OCI-LY1 (cell line): ENCODE data around the gene KIZ.

Source experiments
- H2AFZ ChIP-seq: fragments of 200-600 bp; sonication (generic), shearing (Covaris generic); 2 replicates; pipeline ENCODE4 v1.6.0; 2014; ENCODE audit warnings: antibody characterized with exemption, mild to moderate bottlenecking, low read length
- H3F3A ChIP-seq: fragments of 200-600 bp; sonication (generic), shearing (Covaris generic); 2 replicates; pipeline ENCODE4 v1.6.0; 2014; ENCODE audit warnings: mild to moderate bottlenecking, antibody characterized with exemption, low read length, moderate library complexity; ENCODE audit not compliant: insufficient read depth
- H3K27ac ChIP-seq: fragments of 200-600 bp; sonication (generic); 2 replicates; pipeline ENCODE4 v1.5.1; 2014; ENCODE audit warnings: low read length, mixed run types, mild to moderate bottlenecking, low read depth; ENCODE audit not compliant: poor library complexity, severe bottlenecking
- H3K27me3 ChIP-seq: fragments of 200-600 bp; sonication (generic); 2 replicates; pipeline ENCODE4 v1.6.0; 2014; ENCODE audit warnings: antibody characterized with exemption, mild to moderate bottlenecking, low read length, moderate library complexity; ENCODE audit not compliant: insufficient read depth
- H3K36me3 ChIP-seq: fragments of 200-600 bp; sonication (generic); 2 replicates; pipeline ENCODE4 v1.6.1; 2014; ENCODE audit warnings: mild to moderate bottlenecking, antibody characterized with exemption, low read length, moderate library complexity, mixed read lengths; ENCODE audit not compliant: insufficient read depth
- H3K4me1 ChIP-seq: fragments of 200-600 bp; sonication (generic); 2 replicates; pipeline ENCODE4 v1.5.1; 2014; ENCODE audit warnings: mild to moderate bottlenecking, low read length, moderate library complexity; ENCODE audit not compliant: insufficient read depth, severe bottlenecking
- H3K4me2 ChIP-seq: fragments of 200-600 bp; sonication (generic), shearing (Covaris generic); 2 replicates; pipeline ENCODE4 v1.6.1; 2014; ENCODE audit warnings: low read length
- H3K4me3 ChIP-seq: fragments of 200-600 bp; sonication (generic); 2 replicates; pipeline ENCODE4 v1.5.1; 2014; ENCODE audit warnings: low read length, low read depth, mild to moderate bottlenecking, mixed read lengths; ENCODE audit not compliant: poor library complexity, severe bottlenecking
- H3K79me2 ChIP-seq: fragments of 200-600 bp; shearing (Covaris generic); 2 replicates; pipeline ENCODE4 v1.6.1; 2016; ENCODE audit warnings: mixed run types, low read length, mixed read lengths; ENCODE audit not compliant: insufficient read depth
- H3K9ac ChIP-seq: fragments of 200-600 bp; sonication (generic), shearing (Covaris generic); 2 replicates; pipeline ENCODE4 v1.6.1; 2014; ENCODE audit warnings: mild to moderate bottlenecking, low read length, mixed read lengths
- H3K9me2 ChIP-seq: fragments of 200-600 bp; sonication (generic), shearing (Covaris generic); 2 replicates; pipeline ENCODE4 v1.6.1; 2014; ENCODE audit warnings: low read depth, mild to moderate bottlenecking, low read length, mixed read lengths
- H3K9me3 ChIP-seq: fragments of 200-600 bp; shearing (Covaris generic); 2 replicates; pipeline ENCODE4 v1.6.1; 2014; ENCODE audit warnings: low read length, mixed read lengths
- H4K20me1 ChIP-seq: fragments of 200-600 bp; sonication (generic), shearing (Covaris generic); 2 replicates; pipeline ENCODE4 v1.6.0; 2016; ENCODE audit warnings: mild to moderate bottlenecking, low read length; ENCODE audit not compliant: insufficient read depth
- EZH2 ChIP-seq: fragments of 200-600 bp; sonication (generic), shearing (Covaris generic); IDR thresholded peaks from 2 replicates; pipeline ENCODE4 v1.8.0; 2017; ENCODE audit warnings: borderline replicate concordance, mixed run types, mild to moderate bottlenecking, antibody characterized with exemption, low read length, moderate library complexity, mixed read lengths
- TF ChIP-seq, protein P1 (sequence below): fragments of 200-600 bp; sonication (generic), shearing (Covaris generic); IDR thresholded peaks from 2 replicates; pipeline ENCODE4 v1.5.1; 2017; ENCODE audit warnings: mild to moderate bottlenecking, antibody characterized with exemption, low read length, moderate library complexity, mixed read lengths

Gene KIZ

DNA sequence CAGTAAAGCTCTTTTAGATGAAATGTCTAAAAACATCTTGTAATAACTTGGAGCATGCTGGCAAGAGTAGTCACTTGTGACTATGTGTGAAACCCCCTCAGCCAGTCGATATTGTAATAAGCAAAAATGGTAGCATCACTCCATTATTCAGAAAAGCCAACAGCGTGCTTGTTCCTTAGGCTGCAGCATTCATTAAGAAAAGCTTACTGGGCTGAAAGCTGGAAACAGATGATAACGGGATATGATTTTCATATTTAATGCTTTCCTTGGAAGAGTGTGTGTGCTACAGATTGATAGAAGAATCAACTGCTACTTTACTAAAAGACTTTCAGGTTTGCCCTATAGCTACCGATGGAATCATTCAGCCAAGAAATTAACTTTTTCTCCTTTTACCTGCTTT, 20.3 kb downstream of the KIZ start:
- peaks cover 17% of the 10 kb centered on the region; the same call in 1 of the 2 replicates for H3K36me3 ChIP-seq
- no peaks in the 10 kb centered on the region for H4K20me1 ChIP-seq
- no peaks in the 10 kb centered on the region for H3K9me3 ChIP-seq
- TF ChIP-seq, protein P1, sequence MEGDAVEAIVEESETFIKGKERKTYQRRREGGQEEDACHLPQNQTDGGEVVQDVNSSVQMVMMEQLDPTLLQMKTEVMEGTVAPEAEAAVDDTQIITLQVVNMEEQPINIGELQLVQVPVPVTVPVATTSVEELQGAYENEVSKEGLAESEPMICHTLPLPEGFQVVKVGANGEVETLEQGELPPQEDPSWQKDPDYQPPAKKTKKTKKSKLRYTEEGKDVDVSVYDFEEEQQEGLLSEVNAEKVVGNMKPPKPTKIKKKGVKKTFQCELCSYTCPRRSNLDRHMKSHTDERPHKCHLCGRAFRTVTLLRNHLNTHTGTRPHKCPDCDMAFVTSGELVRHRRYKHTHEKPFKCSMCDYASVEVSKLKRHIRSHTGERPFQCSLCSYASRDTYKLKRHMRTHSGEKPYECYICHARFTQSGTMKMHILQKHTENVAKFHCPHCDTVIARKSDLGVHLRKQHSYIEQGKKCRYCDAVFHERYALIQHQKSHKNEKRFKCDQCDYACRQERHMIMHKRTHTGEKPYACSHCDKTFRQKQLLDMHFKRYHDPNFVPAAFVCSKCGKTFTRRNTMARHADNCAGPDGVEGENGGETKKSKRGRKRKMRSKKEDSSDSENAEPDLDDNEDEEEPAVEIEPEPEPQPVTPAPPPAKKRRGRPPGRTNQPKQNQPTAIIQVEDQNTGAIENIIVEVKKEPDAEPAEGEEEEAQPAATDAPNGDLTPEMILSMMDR: no peak
- TF ChIP-seq EZH2: no peak
- no peaks in the 10 kb centered on the region for H3K4me1 ChIP-seq
- no peaks in the 10 kb centered on the region for H3K27me3 ChIP-seq
- no peak overlapping the region for H3K4me2 ChIP-seq
- no peak overlapping the region for H3K9ac ChIP-seq
- no peak overlapping the region for H3K4me3 ChIP-seq
- H3K9me2 ChIP-seq: no peaks in the 10 kb centered on the region
- no peaks in the 10 kb centered on the region for H3K79me2 ChIP-seq
- H3F3A ChIP-seq: no peaks in the 10 kb centered on the region
- no peak overlapping the region for H3K27ac ChIP-seq
- H2AFZ ChIP-seq: no peak overlapping the region

DNA sequence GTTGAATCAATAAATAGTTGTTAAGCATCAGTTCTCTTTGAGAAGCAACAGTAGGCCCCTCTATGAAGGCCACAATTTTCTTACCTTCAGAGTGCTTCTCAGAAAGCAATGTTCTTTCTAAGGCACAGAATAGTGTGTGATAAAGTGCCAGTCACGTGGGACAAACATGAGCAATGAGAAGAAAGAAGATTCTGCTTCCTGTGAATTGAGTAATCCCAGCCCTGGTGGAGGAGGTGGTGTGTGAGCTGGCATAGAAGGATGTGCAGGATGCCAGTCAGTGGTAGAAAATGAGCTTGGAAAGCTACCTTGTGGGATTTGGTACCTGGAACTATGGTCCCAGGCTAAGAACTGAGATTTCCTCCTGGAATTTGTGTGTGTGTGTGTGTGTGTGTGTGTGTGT, 21.7 kb downstream of the KIZ start:
- Histone ChIP-seq H3K4me2 (no peak overlapping the region), H3K9ac (no peak overlapping the region)
- no peak for TF ChIP-seq EZH2
- TF ChIP-seq, protein P1: no peak

DNA sequence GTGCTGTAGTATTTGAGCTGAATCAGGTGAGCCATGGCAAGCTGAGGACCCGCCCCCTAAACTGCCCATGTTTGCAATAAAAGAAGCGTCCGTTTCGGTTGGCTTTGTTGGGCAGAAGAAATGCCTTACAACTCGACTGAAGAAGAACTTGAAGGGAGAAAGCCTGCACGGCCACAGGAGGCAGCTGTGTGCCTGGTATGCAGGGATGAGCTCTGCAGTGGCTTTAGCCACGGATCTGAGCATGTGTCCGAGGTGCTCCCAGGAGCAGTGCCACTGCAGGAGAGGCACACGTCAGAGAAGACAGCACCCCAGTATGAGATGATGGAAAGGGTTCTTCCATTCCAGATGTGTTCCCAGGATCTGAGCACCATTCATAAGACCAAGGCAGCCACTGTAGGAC, 23.5 kb downstream of the KIZ start:
- H3K9ac ChIP-seq: no peak overlapping the region
- no peaks in the 10 kb centered on the region for H3K4me1 ChIP-seq
- no peaks in the 10 kb centered on the region for H3K27me3 ChIP-seq
- H4K20me1 ChIP-seq: no peaks in the 10 kb centered on the region
- H3K9me2 ChIP-seq: no peaks in the 10 kb centered on the region
- H3K79me2 ChIP-seq: no peaks in the 10 kb centered on the region
- no peaks in the 10 kb centered on the region for H3F3A ChIP-seq
- no peak overlapping the region for H3K4me3 ChIP-seq
- no peaks in the 10 kb centered on the region for H3K9me3 ChIP-seq
- H3K27ac ChIP-seq: no peak overlapping the region
- no peak overlapping the region for H2AFZ ChIP-seq
- no peak for TF ChIP-seq EZH2
- TF ChIP-seq, protein P1: no peak
- H3K4me2 ChIP-seq: no peak overlapping the region
- peaks cover 17% of the 10 kb centered on the region; the same call in 1 of the 2 replicates for H3K36me3 ChIP-seq

More for the DNA sequence above, 21.7 kb downstream of the KIZ start:
- Histone ChIP-seq H3K27me3 (no peaks in the 10 kb centered on the region), H3K9me3 (no peaks in the 10 kb centered on the region), H2AFZ (no peak overlapping the region), H3K4me1 (no peaks in the 10 kb centered on the region), H3F3A (no peaks in the 10 kb centered on the region), H4K20me1 (no peaks in the 10 kb centered on the region), H3K79me2 (no peaks in the 10 kb centered on the region), H3K9me2 (no peaks in the 10 kb centered on the region), H3K4me3 (no peak overlapping the region), H3K27ac (no peak overlapping the region), H3K36me3 (peaks cover 17% of the 10 kb centered on the region; the same call in 1 of the 2 replicates)
